NCI-H2196 (cell line): Measurements from ENCODE around the gene ADRA1B.
"Not testable (repeated sequence)": the region's sequence is repeated elsewhere in the genome, so short reads cannot be mapped to it uniquely, and the experiment has no call there.

Experiments
- DNase-seq: peaks from one replicate; lab custom pipeline; 2025; ENCODE audit not compliant: unreplicated experiment; lab: John Stamatoyannopoulos, UW

Gene ADRA1B

GRCh38 chr5:159965031-159965837 is 49.0 kb downstream of the ADRA1B start:
- no peak for DNase-seq

GRCh38 chr5:159965838-159966128 is 49.5 kb downstream of the ADRA1B start:
- DNase-seq: not testable (repeated sequence)

- no peak for DNase-seq
Observed at GRCh38 chr5:159969966-159970365, 53.7 kb downstream of the ADRA1B start.

- DNase-seq: no peak
Observed at GRCh38 chr5:159971038-159971437, 54.8 kb downstream of the ADRA1B start.

- no peak for DNase-seq
Observed at GRCh38 chr5:159971514-159971913, 55.2 kb downstream of the ADRA1B start.

- no peak for DNase-seq
Observed at GRCh38 chr5:159971931-159972461, 55.7 kb downstream of the ADRA1B start.

- no peak for DNase-seq
Observed at GRCh38 chr5:159972538-159973362, 56.5 kb downstream of the ADRA1B start.

- no peak for DNase-seq
Observed at GRCh38 chr5:159975462-159976019, 59.3 kb downstream of the ADRA1B start.

- no peak for DNase-seq
Observed at GRCh38 chr5:159976921-159977320, 60.6 kb downstream of the ADRA1B start.

GRCh38 chr5:159978358-159978757 is 62.1 kb downstream of the ADRA1B start:
- DNase-seq: no peak

- no peak for DNase-seq
Observed at GRCh38 chr5:159982421-159983173, 66.3 kb downstream of the ADRA1B start.

- peak; percentile 82 for DNase-seq
Observed at GRCh38 chr5:159987031-159987674, 70.9 kb downstream of the ADRA1B start.

GRCh38 chr5:159990506-159990905 is 74.2 kb downstream of the ADRA1B start:
- no peak for DNase-seq

GRCh38 chr5:159992566-159992965 is 76.3 kb downstream of the ADRA1B start:
- no peak for DNase-seq

- DNase-seq: no peak
Observed at GRCh38 chr5:159993194-159993593, 76.9 kb downstream of the ADRA1B start.

- no peak for DNase-seq
Observed at GRCh38 chr5:159995907-159996306, 79.6 kb downstream of the ADRA1B start.

GRCh38 chr5:160001457-160001856 is 85.2 kb downstream of the ADRA1B start:
- peak; percentile 40 for DNase-seq

GRCh38 chr5:160007514-160007913 is 91.2 kb downstream of the ADRA1B start:
- DNase-seq: no peak

- DNase-seq: not testable (repeated sequence)
Observed at GRCh38 chr5:160008529-160008876, 92.2 kb downstream of the ADRA1B start.

GRCh38 chr5:160008877-160009590 is 92.8 kb downstream of the ADRA1B start, which contains the start of gene TTC1:
Gene TTC1 (plus strand): TSS chr5:160009139. CDS start chr5:160010529, 1,390 bp downstream.
- peak; percentile 99 for DNase-seq
